Neutrophil (primary cell): ENCODE results near the gene CCDC18.

Source experiments
- H3K27ac ChIP-seq: fragments of 200-600 bp; sonication (generic); 2 replicates; pipeline ENCODE4 v1.5.1; 2016; ENCODE audit warnings: mild to moderate bottlenecking, moderate library complexity
- H3K27me3 ChIP-seq: fragments of 200-600 bp; sonication (generic); 2 replicates; pipeline ENCODE4 v1.6.0; 2016; ENCODE audit warnings: mild to moderate bottlenecking
- H3K36me3 ChIP-seq: fragments of 200-600 bp; sonication (generic); 2 replicates; pipeline ENCODE4 v1.5.1; 2017
- H3K4me1 ChIP-seq, 2 experiments: fragments of 200-600 bp in 1 of 2; sonication (generic) in 1 of 2; 1 replicate in 1 of 2; 2 replicates in 1 of 2; pipeline versions ENCODE4 v1.5.1 to v1.6.1; 2013 to 2016; ENCODE audit warnings: low read depth in 1 of 2, low read length in 1 of 2, mild to moderate bottlenecking in 1 of 2, moderate library complexity in 1 of 2; ENCODE audit not compliant: control insufficient read depth in 1 of 2, insufficient read depth in 1 of 2
- H3K4me3 ChIP-seq, 2 experiments: fragments of 200-600 bp in 1 of 2; sonication (generic) in 1 of 2; 1 replicate in 1 of 2; 2 replicates in 1 of 2; pipeline ENCODE4 v1.5.1; 2013 to 2016; ENCODE audit warnings: low read depth in 1 of 2, low read length in 1 of 2, mild to moderate bottlenecking in 1 of 2, moderate library complexity in 1 of 2
- H3K9me3 ChIP-seq: fragments of 200-600 bp; sonication (generic); 2 replicates; pipeline ENCODE4 v1.5.1; 2016
- CTCF ChIP-seq: fragments of 200-600 bp; sonication (generic); IDR thresholded peaks from 2 replicates; pipeline ENCODE4 v1.5.1; 2016; ENCODE audit warnings: antibody characterized with exemption

Gene CCDC18

GRCh38 chr1:93177991-93178390 is 2.5 kb upstream of the CCDC18 start:
- H3K4me1 ChIP-seq, result peaks cover 30 to 41% of the 10 kb centered on the region in 2 experiments
- H3K4me3 ChIP-seq, result peak overlapping the region in 1 of 2 experiments; percentile 99
- H3K9me3 ChIP-seq, result no peaks in the 10 kb centered on the region
- no peaks in the 10 kb centered on the region for H3K27me3 ChIP-seq
- H3K36me3 ChIP-seq, result no peaks in the 10 kb centered on the region
- no peak for TF ChIP-seq CTCF
- H3K27ac ChIP-seq, result peak overlapping the region; percentile 98

GRCh38 chr1:93178418-93178817 is 2.1 kb upstream of the CCDC18 start:
- TF ChIP-seq CTCF, result no peak
- peak overlapping the region; percentile 99 for H3K4me3 ChIP-seq
- no peaks in the 10 kb centered on the region for H3K9me3 ChIP-seq
- no peaks in the 10 kb centered on the region for H3K36me3 ChIP-seq
- H3K27me3 ChIP-seq, result no peaks in the 10 kb centered on the region
- H3K4me1 ChIP-seq, result peaks cover 30 to 41% of the 10 kb centered on the region in 2 experiments
- H3K27ac ChIP-seq, result peak overlapping the region; percentile 98

DNA sequence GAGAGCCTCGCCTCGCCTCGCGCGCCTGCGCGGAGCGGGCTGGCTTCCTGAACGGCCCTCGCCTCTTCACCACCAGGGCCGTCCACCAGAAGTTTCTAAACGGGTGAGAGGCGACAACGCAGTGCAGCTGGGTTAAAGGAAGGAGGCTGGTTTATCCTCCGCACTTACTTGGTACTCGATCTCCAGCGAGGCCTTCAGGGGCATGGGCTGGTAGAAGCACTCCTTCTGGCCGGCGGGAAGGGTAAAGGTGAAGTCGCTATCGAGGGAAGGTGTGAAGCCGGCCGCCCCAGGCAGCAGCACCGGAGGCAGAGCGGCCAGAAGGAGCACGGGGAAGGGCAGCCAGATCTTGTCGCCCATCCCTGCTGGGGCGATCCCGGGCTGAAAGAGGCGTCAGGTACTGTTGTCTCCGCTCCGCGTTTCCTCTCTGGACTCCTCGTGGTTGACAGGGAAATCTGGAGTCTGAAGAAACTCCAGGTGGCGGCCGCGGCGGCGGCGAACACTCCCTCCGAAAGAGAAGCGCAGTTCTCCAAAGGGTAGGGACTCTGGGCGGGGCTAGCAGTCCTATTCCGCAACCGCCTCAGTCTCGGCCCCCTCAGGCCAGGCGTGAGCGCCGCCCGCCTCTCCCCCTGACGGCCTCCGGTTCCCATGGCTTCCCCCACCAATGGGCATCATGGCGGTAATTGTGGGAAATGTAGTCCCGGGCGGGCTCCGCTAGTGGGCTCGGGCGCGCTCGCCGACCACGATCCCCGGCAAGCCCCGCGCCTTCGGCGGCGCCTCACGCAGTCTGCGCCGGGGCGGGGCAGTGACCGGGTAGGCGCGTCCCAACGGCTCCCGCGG is 420 bp upstream of the CCDC18 start, which contains the start of gene TMED5:
Gene TMED5, minus strand, starts transcription at position 528 of the 837 bp plus-strand sequence. Its CDS starts 171 bp downstream, at position 357.
- no peaks in the 10 kb centered on the region for H3K36me3 ChIP-seq
- peak; percentile 58 for TF ChIP-seq CTCF
- H3K27me3 ChIP-seq, result no peaks in the 10 kb centered on the region
- H3K4me3 ChIP-seq, result peak within 1 kb of the TSS; percentile 99
- peaks cover 30 to 41% of the 10 kb centered on the region in 2 experiments for H3K4me1 ChIP-seq
- H3K27ac ChIP-seq, result peak within 1 kb of the TSS; percentile 98
- no peaks in the 10 kb centered on the region for H3K9me3 ChIP-seq

DNA sequence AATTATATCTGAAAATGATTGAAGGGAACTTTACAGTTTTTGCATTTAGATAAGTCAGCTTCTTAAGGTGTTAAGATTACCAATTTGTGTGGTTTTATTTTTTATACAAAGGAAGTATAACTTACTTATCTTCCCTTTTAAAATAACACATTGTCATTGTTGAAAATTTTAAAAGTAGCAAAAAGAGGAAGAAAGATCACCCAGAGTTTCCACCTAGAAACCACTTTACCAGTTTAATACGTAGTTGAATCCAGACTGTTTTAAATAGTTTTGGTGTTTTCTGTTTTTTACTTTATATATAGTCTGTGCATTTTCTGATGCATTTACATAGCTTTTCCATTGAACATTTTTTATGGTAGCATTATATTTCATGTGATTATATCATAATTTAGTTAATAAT is 6.1 kb downstream of the CCDC18 start:
- Histone ChIP-seq H3K4me1 (peaks cover 5 to 19% of the 10 kb centered on the region in 2 experiments), H3K36me3 (no peaks in the 10 kb centered on the region), H3K9me3 (no peaks in the 10 kb centered on the region), H3K27me3 (no peaks in the 10 kb centered on the region), H3K27ac (peak overlapping the region; percentile 68), H3K4me3 (no peak overlapping the region)
- no peak for TF ChIP-seq CTCF

DNA sequence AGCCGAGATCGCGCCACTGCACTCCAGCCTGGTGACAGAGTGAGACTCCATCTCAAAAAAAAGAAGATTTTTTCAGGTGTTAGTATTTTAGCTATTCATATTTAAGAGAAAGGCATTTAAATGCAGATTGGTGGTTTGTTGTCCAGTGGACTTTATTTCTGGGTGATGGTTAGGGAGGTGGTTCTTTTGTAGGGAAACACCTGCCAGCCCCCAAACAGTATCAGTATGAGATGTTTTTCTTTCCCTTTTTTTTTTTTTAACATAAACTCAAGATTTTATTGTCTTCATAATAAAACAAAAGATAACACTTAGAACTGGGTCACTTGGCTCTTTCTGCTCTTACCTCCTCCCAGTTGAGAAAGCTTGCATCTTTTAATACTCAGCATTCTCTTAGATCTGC is 9.9 kb downstream of the CCDC18 start:
- Histone ChIP-seq H3K36me3 (peaks cover 5% of the 10 kb centered on the region), H3K9me3 (no peaks in the 10 kb centered on the region), H3K27me3 (no peaks in the 10 kb centered on the region), H3K4me1 (peaks cover 5 to 12% of the 10 kb centered on the region in 2 experiments), H3K4me3 (no peak overlapping the region), H3K27ac (no peak overlapping the region)
- TF ChIP-seq CTCF, result no peak
